Right renal cortex interstitium (tissue), 3 donors: ENCODE results near the gene ARF4. TPM values are rescaled to one million over a fixed set of nuclear protein-coding genes. Genes with fewer than 3 reads are reported as not detected.
"Not testable (repeated sequence)": the region's sequence is repeated elsewhere in the genome, so short reads cannot be mapped to it uniquely, and the experiment has no call there.

Experiments
- DNase-seq, 3 donors: peaks; one replicate each; pipeline ENCODE4 v3.0.0-alpha.2; 2013; ENCODE audit warnings: low read depth in 3 of 3, low spot score in 2 of 3
- polyA plus RNA-seq, 3 donors: library from polyadenylated mRNA; unstranded; fragments of 120-200 nt; gene quantifications; one replicate each; pipeline ENCODE4 v1.2.1, GENCODE V29; 2013; ENCODE audit not compliant: insufficient read length in 3 of 3

The ARF4 gene
- 100 to 1,000 TPM; 245 to 267 (median 263) TPM for polyA plus RNA-seq

DNA sequence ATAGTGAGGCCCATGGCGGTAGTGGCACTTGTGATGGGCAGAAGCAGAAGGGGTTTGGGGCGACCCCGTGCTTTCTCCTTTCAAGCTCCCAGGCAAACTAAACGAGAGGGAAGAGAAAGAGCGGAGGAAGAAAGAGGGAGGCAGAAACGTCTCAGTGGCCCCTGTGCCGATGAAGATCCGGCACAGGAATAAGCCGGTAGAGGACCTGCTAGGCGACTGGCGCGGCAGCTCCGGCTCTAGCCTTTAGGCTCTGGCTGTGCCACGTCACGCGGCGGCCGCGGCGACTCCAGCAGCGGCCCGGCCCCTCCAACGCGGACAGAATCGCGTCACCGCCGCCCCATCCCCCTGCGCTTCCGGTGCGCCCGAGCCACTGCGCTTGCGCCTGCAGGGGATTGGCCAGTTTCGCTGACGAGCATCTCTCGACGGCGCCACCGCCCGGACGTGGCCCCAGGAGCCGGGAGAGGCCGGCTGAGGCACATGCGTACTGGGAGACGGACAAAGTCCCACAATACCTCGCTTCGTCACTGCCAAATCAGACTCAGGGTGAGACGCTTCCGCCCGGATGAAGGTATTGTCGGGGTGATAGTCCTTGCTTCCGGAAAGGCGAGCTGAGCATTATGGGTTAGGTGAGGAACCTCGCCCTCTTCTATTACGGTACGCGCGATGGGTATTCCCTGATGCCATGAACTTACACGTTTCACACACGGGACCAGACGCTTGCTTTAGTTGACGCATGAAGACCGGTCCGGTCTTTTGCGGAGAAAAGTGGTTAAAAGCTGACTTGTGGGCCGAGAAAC lies at the start of gene ARF4:
Gene ARF4 (minus strand): TSS at position 218 of the 797 bp plus-strand sequence. CDS start 204 bp downstream, at position 14.
- peak; percentile 96 to 98 (median 97) for DNase-seq

DNA sequence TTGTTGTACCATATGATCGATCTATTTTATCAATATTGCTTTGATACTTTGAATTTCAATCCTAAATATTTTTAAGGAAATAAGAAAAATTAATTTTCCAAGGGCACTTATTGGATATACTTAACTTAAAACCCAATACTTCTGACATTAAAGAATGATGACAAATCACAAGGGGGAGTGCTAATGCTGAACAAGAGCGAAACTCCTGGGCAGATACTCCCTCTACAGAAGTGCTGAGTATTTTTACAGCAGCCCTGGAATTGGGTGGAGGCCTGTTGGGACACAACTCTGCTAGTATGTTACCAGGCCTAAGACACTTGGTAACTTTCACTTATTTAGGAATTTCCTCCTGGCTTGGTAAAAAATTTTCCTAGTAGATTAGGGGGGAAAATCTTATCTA lies 49.6 kb upstream of the ARF4 start:
- DNase-seq, result no peak

DNA sequence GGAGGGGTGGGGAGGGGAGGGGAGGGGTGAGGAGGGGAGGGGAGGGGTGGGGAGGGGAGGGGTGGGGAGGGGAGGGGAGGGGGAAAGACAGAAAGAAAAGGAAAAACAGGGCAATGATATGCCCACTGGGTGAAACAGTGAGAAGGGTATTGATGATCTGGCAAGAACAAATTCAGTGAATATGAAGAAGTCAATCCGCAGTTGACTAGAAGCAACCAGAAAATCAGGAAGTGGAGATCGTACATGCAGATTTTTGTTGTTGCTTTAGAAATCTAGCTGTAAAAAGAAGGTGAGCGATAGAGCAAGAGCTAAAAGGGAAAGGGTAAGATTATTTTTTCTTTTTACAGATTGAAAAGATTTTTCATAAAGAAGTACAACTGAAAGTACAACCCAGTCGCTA lies 47.6 kb upstream of the ARF4 start:
- DNase-seq, result no peak

DNA sequence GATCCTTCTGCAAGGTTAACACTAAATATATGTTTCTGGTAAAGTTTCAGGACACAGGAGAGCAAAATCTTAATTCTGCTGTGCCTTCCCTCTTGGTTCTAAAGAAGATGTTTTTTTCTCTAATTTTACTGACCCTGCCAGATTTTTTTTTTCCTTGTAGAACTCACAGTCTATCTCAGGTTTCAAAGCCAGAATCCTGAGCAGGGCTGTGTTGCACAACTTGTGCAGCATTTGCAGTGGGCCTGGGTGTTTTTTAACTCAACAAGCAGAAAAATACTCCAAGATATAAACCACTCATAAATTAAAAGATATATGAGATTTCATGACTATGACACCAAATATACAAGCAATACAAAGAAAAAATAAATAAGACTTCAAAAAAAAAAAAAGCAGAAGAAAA lies 40.2 kb upstream of the ARF4 start:
- no peak for DNase-seq

DNA sequence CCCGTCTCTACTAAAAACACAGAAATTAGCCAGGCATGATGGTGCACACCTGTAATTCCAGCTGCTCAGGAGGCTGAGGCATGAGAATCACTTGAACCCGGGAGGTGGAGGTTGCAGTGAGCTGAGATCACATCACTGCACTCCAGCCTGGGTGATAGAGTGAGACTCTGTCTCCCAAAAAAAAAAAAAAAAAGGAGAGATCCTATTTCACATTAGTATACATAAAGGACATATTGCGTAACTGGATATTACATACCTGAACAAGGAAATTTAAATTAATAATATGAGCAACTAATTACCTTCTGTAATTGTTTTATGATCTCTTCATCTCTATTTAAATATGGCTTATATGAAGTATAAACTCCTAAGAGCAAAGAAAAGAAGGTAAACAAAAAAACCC lies 37.1 kb upstream of the ARF4 start:
- DNase-seq, result not testable (repeated sequence)

DNA sequence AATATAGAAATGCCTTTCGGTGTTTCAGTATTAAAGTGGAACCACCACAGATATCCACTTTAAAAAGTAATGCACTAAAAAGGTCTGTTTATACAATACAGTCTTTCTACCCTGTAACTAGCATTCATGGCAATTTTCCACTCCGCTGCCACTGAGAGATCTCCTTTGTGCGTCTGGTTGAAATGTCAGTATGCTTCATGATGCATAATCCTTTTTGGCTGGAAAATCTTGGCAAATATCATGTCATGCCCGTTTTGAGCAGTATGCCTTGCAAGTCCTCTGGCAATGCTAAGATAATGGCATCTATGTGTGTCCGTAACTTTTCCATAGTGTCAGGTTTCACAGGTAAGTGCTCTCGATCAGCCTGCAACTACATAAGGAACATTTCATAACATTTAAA lies 30.8 kb upstream of the ARF4 start:
- DNase-seq, result no peak

DNA sequence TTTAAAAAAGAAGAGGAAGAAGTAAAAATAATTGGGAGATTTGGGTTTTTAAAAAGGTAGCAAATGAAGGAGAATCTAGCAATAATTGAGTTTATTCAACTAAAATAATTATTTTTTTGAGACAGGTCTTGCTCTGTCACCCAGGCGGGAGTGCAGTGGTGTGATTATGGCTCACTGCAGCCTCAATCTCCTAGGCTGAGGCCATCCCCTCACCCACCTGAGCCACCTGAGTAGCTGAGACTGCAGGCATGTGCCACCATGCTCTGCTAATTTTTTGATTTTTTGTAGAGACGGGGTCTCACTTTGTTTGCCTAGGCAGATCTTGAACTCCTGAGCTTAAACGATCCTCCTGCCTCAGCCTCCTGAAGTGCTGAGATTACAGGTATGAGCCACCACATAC lies 27.7 kb upstream of the ARF4 start:
- DNase-seq, result no peak

DNA sequence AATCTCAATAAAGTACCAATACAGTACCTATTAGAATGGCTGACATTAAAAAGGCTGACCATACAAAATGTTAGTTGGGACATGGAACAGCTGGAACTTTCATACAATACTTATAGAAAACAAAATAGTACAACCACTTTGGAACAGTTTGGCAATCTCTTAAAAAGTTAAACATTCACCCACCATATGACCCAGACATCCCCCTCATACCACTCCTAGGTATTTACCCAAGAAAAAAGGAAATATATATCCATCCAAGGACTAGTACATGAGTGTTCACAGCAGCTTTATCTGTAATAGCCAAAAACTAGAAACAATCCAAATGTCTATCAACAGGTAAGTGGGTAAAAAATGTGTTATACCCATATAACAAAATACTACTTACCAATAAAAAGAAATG lies 25.2 kb upstream of the ARF4 start:
- no peak for DNase-seq

DNA sequence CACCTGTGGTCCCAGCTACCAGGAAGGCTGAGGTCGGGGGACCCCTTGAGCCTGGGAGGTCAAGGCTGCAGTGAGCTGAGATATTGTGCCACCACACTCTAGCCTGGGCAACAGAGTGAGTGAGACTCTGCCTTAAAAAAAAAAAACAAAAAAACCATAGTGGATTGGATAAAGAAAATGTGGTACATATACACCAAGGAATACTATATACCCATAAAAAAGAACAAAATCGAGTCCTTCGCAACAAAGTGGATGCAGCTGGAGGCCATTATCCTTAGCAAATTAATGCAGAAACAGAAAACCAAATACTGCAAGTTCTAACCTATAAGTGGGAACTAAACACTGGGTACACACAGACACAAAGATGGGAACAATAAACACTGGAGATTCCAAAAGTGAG lies 20.6 kb upstream of the ARF4 start:
- no peak for DNase-seq

DNA sequence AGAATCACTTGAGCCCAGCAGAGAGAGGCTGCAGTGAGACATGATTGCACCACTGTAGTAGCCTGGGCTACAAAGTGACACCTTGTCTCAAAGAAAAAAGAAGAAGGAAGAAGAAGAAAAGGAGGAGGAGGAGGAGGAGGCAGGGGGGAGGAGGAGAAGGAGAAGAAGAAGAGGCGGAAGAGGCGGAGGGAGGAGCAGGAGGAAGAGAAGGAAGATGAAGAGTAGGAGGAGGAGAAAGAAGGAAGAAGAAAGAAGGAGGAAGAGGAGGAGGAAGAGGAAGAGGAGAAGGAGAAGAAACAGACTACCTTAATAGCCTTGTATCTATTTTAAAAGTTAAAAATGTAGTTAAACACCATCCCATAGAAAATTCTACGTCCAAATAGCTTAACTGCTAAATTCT lies 19.1 kb upstream of the ARF4 start:
- DNase-seq, result no peak

DNA sequence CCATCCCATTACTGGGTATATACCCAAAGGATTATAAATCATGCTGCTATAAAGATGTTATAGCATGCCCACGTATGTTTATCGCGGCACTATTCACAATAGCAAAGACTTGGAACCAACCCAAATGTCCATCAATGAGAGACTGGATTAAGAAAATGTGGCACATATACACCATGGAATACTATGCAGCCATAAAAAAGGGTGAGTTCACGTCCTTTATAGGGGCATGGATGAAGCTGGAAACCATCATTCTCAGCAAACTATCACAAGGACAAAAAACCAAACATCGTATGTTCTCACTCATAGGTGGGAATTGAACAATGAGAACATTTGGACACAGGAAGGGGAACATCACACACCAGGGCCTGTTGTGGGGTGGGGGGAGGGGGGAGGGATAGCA lies 14.7 kb upstream of the ARF4 start:
- DNase-seq, result not testable (repeated sequence)

DNA sequence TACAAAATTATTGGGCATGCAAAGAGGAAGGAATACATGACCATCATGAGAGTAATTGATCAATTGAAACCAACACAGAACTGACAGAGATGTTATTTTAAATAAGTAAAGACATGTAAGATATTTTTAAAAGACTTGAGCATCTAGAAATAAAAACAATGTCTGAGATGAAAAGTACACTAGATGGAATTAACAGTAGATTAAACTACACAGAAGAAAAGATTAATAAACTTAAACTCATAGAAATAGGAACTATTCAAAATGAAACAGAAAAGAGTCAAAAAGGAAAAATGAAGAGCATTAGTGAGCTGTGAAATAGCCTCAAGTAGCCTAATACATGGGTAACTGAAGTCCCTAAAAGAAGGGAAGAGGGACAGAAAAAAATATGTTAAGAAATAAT lies 8.5 kb upstream of the ARF4 start:
- DNase-seq, result no peak

DNA sequence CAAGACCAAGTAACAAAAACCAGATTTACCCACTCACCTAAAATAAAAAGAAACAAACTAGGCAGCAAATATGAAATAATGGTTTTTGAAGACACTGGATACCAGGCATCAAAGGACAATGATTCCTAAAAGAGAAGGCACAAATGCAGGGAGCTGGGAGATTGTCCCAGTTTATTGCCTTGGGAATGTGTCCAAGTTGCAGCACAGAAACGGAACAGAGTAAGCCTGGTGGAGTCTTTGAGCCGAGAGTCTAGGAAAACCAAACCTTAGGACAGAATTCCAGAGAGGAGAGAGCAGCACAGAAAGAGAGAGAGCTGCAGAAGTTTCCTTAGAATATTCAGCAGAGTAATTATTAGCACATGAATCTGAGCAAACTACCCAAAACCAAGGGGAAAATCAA lies 7.8 kb upstream of the ARF4 start:
- DNase-seq, result no peak

DNA sequence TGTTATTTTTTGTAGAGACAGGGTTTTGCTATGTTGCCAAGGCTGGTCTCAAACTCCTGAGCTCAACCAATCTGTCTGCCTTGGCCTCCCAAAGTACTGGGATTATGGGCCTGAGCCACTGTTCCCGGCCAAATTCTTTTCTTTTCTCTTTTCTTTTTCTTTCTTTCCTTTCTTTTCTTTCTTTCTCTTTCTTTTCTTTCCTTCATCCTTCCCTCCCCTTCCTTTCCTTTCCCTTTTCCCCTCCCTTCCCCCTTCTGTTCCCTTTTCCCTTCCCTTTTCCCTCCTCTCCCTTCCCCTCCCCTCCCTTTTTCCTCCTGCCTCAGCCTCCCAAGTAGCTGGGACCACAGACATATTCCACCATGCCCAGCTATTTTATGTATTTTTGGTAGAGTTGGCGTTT lies 3.1 kb upstream of the ARF4 start:
- DNase-seq, result no peak

DNA sequence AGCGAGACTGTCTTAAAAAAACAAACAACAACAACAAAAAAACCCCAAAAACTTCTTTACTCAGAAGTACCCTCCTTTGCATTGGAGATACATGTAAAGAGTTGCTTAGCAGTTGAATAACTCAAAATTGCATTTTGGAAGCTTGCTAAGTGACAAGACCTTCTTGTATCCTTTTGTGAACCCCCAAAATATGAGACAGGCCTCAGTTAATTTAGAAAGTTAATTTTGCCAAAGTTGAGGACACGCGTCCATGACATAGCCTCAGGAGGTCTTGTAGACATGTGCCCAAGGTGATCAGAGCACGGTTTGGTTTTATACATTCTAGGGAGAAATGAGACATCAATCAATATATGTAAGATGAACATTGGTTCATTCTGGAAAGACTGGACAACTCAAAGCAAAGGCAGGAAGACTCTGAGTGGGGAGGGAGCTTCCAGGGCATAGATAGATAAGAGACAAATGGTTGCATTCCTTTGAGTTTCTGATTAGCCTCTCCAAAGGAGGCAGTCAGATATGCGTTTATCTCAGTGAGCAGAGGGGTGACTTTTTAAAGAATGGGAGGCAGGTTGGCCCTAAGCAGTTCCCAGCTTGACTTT lies 1.7 kb upstream of the ARF4 start:
- no peak for DNase-seq

DNA sequence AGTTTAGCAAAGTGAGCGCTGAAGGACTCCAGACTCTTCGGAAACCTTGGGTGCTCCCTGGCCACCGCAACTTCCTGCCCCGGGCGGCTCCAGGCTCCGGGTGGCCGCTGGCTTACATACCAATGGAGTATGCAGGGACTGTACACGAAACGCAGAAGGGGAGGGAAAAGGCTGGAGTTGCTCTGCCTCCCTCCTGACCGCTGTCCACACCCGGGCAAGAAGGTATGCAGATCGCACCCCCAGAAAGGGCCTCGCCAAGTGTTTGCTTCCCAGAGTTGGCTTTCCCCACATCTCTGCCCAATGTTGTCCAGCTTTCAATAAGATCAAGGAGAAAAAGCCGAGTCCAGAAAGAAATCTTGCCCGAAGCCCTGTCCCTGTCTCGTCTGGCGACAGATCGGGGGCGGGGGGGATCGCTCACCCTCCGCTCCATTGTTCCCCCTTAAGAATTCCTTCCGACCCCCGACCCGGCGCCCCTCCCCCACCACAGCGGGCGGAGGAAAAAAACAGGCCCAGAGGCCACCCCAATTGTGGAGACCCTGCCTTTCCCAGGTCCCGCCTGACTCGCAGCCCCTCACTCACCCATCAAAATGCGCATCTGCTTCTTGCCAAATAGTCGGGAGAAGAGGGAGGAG lies 533 bp downstream of the ARF4 start:
- peak; percentile 49 to 58 (median 57) for DNase-seq

DNA sequence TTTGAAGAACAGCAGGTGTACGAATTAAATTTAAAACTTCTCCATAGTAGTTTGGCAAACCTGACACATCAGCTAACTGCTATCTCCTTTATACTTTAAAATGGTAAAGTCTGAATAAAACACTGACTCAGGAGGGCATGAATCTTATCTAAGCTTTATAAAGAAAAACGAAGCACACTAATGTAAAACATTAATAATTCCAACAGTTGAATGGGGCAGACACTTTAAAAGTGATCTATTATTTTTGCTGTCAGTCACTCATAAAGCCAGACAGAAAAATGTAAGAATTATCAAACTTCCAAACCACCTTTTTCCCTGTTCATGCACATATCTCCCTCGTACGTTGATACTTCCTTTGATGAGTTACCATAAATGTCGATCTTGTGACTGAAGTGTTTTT lies 2.6 kb downstream of the ARF4 start:
- DNase-seq, result no peak

DNA sequence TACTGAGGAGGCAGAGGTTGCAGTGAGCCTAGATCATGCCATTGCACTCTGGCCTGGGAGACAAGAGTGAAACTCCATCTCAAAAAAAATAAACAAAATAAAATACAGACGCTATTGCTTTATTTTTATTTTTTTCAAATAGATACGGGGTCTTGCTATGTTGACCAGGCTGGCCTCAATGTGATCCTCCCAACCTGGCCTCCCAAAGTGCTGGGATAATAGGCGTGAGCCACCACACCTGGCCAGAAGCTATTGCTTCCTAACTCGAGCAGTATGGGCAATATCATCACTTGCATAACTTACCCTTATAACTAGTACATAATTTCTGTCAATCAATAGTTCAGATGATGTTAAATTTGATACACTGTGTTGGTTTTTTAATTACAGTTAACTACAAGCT lies 3.0 kb downstream of the ARF4 start:
- DNase-seq, result no peak

DNA sequence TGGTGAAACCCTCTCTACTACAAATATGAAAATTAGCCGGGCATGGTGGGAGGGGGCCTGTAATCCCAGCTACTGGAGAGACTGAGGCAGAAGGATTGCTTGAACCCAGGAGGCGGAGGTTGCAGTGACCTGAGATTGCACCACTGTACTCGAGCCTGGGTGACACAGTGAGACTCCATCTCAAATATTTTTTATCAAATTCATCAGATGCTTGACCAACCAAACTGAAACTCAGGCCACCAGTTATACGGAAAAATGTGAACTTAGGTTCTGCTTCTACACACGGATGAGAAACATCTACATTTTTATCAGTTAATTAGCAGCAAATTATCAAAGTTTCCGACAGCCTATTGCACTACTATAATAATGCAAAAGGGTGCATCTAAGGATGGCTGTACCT lies 4.8 kb downstream of the ARF4 start:
- DNase-seq, result no peak

DNA sequence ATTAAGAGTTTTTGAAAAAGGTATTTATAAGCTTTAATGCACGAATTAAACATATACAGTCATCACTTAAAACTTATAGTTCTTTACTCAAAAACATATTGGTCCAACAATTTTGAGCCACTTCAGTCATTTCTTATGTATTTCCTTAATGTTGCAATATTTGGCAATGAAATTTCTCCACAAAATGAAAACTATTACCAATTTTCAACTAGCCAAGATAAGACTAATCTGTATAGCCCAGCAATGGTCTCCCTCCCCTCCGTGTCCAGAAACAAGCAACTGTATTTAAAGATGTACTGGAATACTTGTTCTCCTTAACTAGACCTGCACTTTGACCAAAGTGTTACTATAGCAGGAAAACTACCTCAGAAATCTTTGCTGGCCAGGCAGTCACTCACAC lies 9.2 kb downstream of the ARF4 start:
- no peak for DNase-seq

DNA sequence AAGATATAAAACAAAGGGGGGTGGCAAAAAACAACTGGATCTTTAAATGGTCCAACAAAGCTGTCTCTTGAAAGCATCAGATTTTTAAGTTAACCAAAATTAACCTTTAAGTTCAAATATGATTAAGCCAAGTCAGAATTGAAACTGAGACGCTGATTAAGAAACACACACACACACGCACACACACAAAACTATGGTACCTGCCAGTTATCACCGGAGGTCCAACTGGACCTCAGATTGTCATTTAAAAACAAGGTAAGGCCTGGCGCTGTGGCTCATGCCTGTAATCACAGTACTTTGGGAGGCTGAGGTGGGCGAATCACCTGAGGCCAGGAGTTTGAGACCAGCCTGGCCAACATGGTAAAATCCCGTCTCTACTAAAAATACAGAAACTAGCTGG lies 10.4 kb downstream of the ARF4 start:
- DNase-seq, result no peak

DNA sequence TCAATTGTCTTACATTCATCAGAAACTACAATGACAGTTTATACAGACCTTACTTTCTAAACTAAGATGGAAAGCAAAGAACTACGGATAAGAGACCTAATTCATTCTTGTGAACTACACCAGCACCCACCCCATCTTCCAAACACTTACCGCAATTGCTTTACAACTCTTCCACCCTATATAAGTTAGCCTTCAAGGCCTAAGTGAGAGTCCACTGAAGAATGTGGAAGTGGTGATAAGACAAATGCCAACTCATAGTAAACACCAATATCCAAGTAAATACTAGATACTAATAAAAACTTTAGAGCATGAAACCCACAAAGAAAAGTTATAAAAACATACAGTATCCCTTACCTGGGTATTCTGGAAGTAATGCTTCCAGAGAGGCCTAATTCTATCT lies 13.6 kb downstream of the ARF4 start:
- DNase-seq, result no peak
